HepG2 (cell line): Measurements from ENCODE around the gene IFT80. TPM values are rescaled to one million over a fixed set of nuclear protein-coding genes. Genes with fewer than 3 reads are reported as not detected.

Source experiments
- ATAC-seq: fragments of 200-7000 bp; cut with Tn5 transposase; 3 replicates; pipeline ENCODE4 v1.9.1; 2020; ENCODE audit warnings: mild to moderate bottlenecking, moderate library complexity
- BruUV-seq: library from RNA; stranded (reverse); fragments of 400-500 nt; replicated peaks from 2 replicates; lab custom pipeline; 2021; lab: Mats Ljungman, UMichigan
- CTCF ChIA-PET: fragments of 300-600 bp; formaldehyde crosslinking; extraction: SDS; loops from one replicate; lab custom pipeline; 2021; ENCODE audit warnings: low total read pairs, inconsistent platforms, low intra/inter-chr PET ratio; lab: Yijun Ruan, JAX
- POLR2A ChIA-PET: fragments of 350-600 bp; sonication (Branson Sonifier 250); formaldehyde crosslinking; loops from one replicate; lab custom pipeline; 2020; ENCODE audit warnings: antibody characterized with exemption, inconsistent platforms; lab: Yijun Ruan, JAX
- DNase-seq: peaks from one replicate; pipeline ENCODE4 v3.0.0-alpha.2; 2015; ENCODE audit warnings: low spot score
- FAIRE-seq: peaks from 3 replicates; lab custom pipeline; 2011; peaks lifted over from hg19 to GRCh38; lab: Jason Lieb, UNC
- H2AFZ ChIP-seq: one replicate; pipeline ENCODE4 v1.6.1; 2011; ENCODE audit warnings: low read length, inconsistent platforms
- H3K27ac ChIP-seq: fragments of 300-600 bp; 3 replicates; pipeline ENCODE4 v1.8.0; 2011; ENCODE audit warnings: mixed run types, mild to moderate bottlenecking, mixed read lengths, low read length, inconsistent platforms; ENCODE audit not compliant: insufficient read depth; ENCODE audit errors: extremely low read length
- H3K27me3 ChIP-seq, 2 experiments: fragments of 200-600 bp in 1 of 2; 2 replicates in 1 of 2; 3 replicates in 1 of 2; pipeline versions ENCODE4 v1.6.0 to v1.8.0; 2011; ENCODE audit warnings: low read length in 2 of 2, mild to moderate bottlenecking in 2 of 2, moderate library complexity in 2 of 2, inconsistent platforms in 1 of 2; ENCODE audit not compliant: insufficient read depth in 2 of 2, control insufficient read depth in 1 of 2
- H3K36me3 ChIP-seq, 2 experiments: fragments of 200-600 bp in 1 of 2; replicated peaks in 1 of 2; 2 replicates in 1 of 2; 3 replicates in 1 of 2; pipeline versions ENCODE4 v1.5.1 to v1.8.0; 2011; ENCODE audit warnings: low read length in 2 of 2, inconsistent platforms in 1 of 2; ENCODE audit not compliant: insufficient read depth in 2 of 2, control insufficient read depth in 1 of 2
- H3K4me1 ChIP-seq: 2 replicates; pipeline ENCODE4 v1.5.1; 2012; ENCODE audit warnings: low read length, inconsistent platforms; ENCODE audit not compliant: insufficient read depth
- H3K4me2 ChIP-seq: 2 replicates; pipeline ENCODE4 v1.6.0; 2011; ENCODE audit warnings: low read depth, low read length, inconsistent platforms
- H3K4me3 ChIP-seq, 3 experiments: fragments of 200-600 bp in 1 of 3; sonication (generic), shearing (Covaris generic) in 1 of 3; replicated peaks in 1 of 3; 2 replicates each; pipeline ENCODE4 v1.5.1; 2011 to 2016; ENCODE audit warnings: low read length in 3 of 3, inconsistent platforms in 2 of 3, low read depth in 2 of 3, mild to moderate bottlenecking in 2 of 3, control low read depth in 1 of 3, mixed read lengths in 1 of 3; ENCODE audit not compliant: insufficient read depth in 1 of 3
- H3K79me2 ChIP-seq: one replicate; pipeline ENCODE4 v1.6.1; 2011; ENCODE audit warnings: low read length, inconsistent platforms; ENCODE audit not compliant: insufficient read depth
- H3K9ac ChIP-seq: 2 replicates; pipeline ENCODE4 v1.6.0; 2011; ENCODE audit warnings: mild to moderate bottlenecking, low read depth, low read length, inconsistent platforms; ENCODE audit not compliant: insufficient read depth
- H3K9me3 ChIP-seq: 2 replicates; pipeline ENCODE4 v1.5.1; 2012; ENCODE audit warnings: mild to moderate bottlenecking, low read length
- H4K20me1 ChIP-seq: 2 replicates; pipeline ENCODE4 v1.6.0; 2011; ENCODE audit warnings: inconsistent platforms, mild to moderate bottlenecking, low read length, moderate library complexity; ENCODE audit not compliant: insufficient read depth
- BCLAF1 ChIP-seq: fragments of 450-650 bp; IDR thresholded peaks from 2 replicates; pipeline ENCODE4 v1.6.1; 2017; ENCODE audit warnings: mild to moderate bottlenecking
- CCDC6 ChIP-seq: sonication (generic); formaldehyde crosslinking; IDR thresholded peaks from 2 replicates; pipeline ENCODE4 v1.8.1; 2022; ENCODE audit warnings: mild to moderate bottlenecking, missing genetic modification reagents, moderate library complexity
- EHMT2 ChIP-seq: fragments of 200-600 bp; sonication (generic); IDR thresholded peaks from 2 replicates; pipeline ENCODE4 v1.7.0; 2017; ENCODE audit warnings: antibody characterized with exemption, low read depth, low read length, borderline replicate concordance
- HMG20A ChIP-seq: IDR thresholded peaks from 2 replicates; pipeline ENCODE4 v1.6.1; 2016; ENCODE audit warnings: borderline replicate concordance
- RBM39 ChIP-seq: fragments of 200-400 bp; formaldehyde crosslinking; IDR thresholded peaks from one replicate; pipeline ENCODE4 v1.6.1; 2018; ENCODE audit warnings: antibody characterized with exemption, mild to moderate bottlenecking, low read depth, low read length; ENCODE audit not compliant: poor library complexity, severe bottlenecking
- ZNF431 ChIP-seq: sonication (generic); formaldehyde crosslinking; IDR thresholded peaks from 2 replicates; pipeline ENCODE4 v1.9.0; 2022; ENCODE audit warnings: missing genetic modification reagents, low read depth, mild to moderate bottlenecking, borderline replicate concordance
- ZNF761 ChIP-seq: sonication (generic); formaldehyde crosslinking; conservative IDR thresholded peaks from 2 replicates; pipeline ENCODE4 v1.4.0; 2020; ENCODE audit warnings: mild to moderate bottlenecking, missing genetic modification reagents
- in situ Hi-C: cut with HindIII; loops from 2 replicates; pipeline ENCODE4 v1.10.0; 2017; ENCODE audit warnings: low pct_unique_long_range_greater_than_20kb; ENCODE audit not compliant: extremely low pct_ligation_motif_present
- intact Hi-C: fragments of 100-400 bp; cut with micrococcal nuclease; formaldehyde crosslinking; loops from one replicate; pipeline ENCODE4 v1.10.0; 2022; ENCODE audit not compliant: unreplicated experiment
- polyA plus RNA-seq, 8 experiments: library from polyadenylated mRNA; depleted of rRNA in 3 of 8; stranded (reverse) in 7 of 8; unstranded in 1 of 8; fragments of >200 nt; fragmentation: Illumina TruSeq in 4 of 8; extraction: Trizol in 4 of 8; gene quantifications; 2 replicates each; pipeline versions ENCODE4 v1.2.1 to v1.2.3, GENCODE V29; 2011 to 2016; ENCODE audit warnings: low read depth in 4 of 8, missing spikeins in 1 of 8, mixed read lengths in 1 of 8; ENCODE audit not compliant: insufficient read depth in 1 of 8
- total RNA-seq, 5 experiments: library from RNA; depleted of rRNA; stranded (reverse); fragments of >200 nt; fragmentation: Illumina TruSeq; extraction: Trizol; gene quantifications; 2 replicates each; pipeline ENCODE4 v1.2.3, GENCODE V29; 2016; ENCODE audit warnings: low read depth in 1 of 5
- TF ChIP-seq, protein P1 (sequence below): sonication (generic); formaldehyde crosslinking; IDR thresholded peaks from 2 replicates; pipeline ENCODE4 v1.4.0; 2020; ENCODE audit warnings: low read depth, mild to moderate bottlenecking, missing genetic modification reagents
- TF ChIP-seq, protein P2 (sequence below): fragments of 450-650 bp; IDR thresholded peaks from 2 replicates; pipeline ENCODE4 v1.6.1; 2016
- TF ChIP-seq, protein P3 (sequence below): sonication (generic); formaldehyde crosslinking; IDR thresholded peaks from one replicate; pipeline ENCODE4 v1.5.1; 2020; ENCODE audit warnings: mild to moderate bottlenecking, missing genetic modification reagents; ENCODE audit errors: not compliant biosample characterization

The IFT80 gene
- total and polyA plus RNA-seq, 2 of the 13 experiments (the other 11 are each of a cell fraction or from before 2014, with no cell fraction given), result 11.4 to 15.7 TPM

- FAIRE-seq, result no peak
- no peaks in the 10 kb centered on the region for H3K79me2 ChIP-seq
- no peak overlapping the region for H3K9ac ChIP-seq
- DNase-seq, result no peak
- ChIA-PET POLR2A (no interaction called here), CTCF (no interaction called here)
- no peaks in the 10 kb centered on the region for H3K27me3 ChIP-seq
- H3K27ac ChIP-seq, result no peak overlapping the region
- no peak for ATAC-seq
- H3K4me3 ChIP-seq, result no peak overlapping the region
- in situ Hi-C loops, result no loop called here
- peaks cover 5% of the 10 kb centered on the region for H3K4me1 ChIP-seq
- H2AFZ ChIP-seq, result no peak overlapping the region
- H3K36me3 ChIP-seq, result no peaks in the 10 kb centered on the region
- no peaks in the 10 kb centered on the region for H4K20me1 ChIP-seq
- H3K9me3 ChIP-seq, result no peaks in the 10 kb centered on the region
- H3K4me2 ChIP-seq, result no peak overlapping the region
- intact Hi-C loops, result no loop called here
- no TSS peak for BruUV-seq
- TF ChIP-seq, protein P1, sequence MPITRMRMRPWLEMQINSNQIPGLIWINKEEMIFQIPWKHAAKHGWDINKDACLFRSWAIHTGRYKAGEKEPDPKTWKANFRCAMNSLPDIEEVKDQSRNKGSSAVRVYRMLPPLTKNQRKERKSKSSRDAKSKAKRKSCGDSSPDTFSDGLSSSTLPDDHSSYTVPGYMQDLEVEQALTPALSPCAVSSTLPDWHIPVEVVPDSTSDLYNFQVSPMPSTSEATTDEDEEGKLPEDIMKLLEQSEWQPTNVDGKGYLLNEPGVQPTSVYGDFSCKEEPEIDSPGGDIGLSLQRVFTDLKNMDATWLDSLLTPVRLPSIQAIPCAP (CRISPR knock-in tag), result no peak
- no peak for TF ChIP-seq HMG20A (CRISPR knock-in tag)
- no peak for TF ChIP-seq CCDC6
- no peak for TF ChIP-seq RBM39
- no peak for TF ChIP-seq ZNF761 (CRISPR knock-in tag)
- TF ChIP-seq EHMT2, result no peak
- no peak for TF ChIP-seq BCLAF1
- TF ChIP-seq ZNF431 (CRISPR knock-in tag), result no peak
- TF ChIP-seq, protein P2, sequence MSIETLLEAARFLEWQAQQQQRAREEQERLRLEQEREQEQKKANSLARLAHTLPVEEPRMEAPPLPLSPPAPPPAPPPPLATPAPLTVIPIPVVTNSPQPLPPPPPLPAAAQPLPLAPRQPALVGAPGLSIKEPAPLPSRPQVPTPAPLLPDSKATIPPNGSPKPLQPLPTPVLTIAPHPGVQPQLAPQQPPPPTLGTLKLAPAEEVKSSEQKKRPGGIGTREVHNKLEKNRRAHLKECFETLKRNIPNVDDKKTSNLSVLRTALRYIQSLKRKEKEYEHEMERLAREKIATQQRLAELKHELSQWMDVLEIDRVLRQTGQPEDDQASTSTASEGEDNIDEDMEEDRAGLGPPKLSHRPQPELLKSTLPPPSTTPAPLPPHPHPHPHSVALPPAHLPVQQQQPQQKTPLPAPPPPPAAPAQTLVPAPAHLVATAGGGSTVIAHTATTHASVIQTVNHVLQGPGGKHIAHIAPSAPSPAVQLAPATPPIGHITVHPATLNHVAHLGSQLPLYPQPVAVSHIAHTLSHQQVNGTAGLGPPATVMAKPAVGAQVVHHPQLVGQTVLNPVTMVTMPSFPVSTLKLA, result no peak
- TF ChIP-seq, protein P3, sequence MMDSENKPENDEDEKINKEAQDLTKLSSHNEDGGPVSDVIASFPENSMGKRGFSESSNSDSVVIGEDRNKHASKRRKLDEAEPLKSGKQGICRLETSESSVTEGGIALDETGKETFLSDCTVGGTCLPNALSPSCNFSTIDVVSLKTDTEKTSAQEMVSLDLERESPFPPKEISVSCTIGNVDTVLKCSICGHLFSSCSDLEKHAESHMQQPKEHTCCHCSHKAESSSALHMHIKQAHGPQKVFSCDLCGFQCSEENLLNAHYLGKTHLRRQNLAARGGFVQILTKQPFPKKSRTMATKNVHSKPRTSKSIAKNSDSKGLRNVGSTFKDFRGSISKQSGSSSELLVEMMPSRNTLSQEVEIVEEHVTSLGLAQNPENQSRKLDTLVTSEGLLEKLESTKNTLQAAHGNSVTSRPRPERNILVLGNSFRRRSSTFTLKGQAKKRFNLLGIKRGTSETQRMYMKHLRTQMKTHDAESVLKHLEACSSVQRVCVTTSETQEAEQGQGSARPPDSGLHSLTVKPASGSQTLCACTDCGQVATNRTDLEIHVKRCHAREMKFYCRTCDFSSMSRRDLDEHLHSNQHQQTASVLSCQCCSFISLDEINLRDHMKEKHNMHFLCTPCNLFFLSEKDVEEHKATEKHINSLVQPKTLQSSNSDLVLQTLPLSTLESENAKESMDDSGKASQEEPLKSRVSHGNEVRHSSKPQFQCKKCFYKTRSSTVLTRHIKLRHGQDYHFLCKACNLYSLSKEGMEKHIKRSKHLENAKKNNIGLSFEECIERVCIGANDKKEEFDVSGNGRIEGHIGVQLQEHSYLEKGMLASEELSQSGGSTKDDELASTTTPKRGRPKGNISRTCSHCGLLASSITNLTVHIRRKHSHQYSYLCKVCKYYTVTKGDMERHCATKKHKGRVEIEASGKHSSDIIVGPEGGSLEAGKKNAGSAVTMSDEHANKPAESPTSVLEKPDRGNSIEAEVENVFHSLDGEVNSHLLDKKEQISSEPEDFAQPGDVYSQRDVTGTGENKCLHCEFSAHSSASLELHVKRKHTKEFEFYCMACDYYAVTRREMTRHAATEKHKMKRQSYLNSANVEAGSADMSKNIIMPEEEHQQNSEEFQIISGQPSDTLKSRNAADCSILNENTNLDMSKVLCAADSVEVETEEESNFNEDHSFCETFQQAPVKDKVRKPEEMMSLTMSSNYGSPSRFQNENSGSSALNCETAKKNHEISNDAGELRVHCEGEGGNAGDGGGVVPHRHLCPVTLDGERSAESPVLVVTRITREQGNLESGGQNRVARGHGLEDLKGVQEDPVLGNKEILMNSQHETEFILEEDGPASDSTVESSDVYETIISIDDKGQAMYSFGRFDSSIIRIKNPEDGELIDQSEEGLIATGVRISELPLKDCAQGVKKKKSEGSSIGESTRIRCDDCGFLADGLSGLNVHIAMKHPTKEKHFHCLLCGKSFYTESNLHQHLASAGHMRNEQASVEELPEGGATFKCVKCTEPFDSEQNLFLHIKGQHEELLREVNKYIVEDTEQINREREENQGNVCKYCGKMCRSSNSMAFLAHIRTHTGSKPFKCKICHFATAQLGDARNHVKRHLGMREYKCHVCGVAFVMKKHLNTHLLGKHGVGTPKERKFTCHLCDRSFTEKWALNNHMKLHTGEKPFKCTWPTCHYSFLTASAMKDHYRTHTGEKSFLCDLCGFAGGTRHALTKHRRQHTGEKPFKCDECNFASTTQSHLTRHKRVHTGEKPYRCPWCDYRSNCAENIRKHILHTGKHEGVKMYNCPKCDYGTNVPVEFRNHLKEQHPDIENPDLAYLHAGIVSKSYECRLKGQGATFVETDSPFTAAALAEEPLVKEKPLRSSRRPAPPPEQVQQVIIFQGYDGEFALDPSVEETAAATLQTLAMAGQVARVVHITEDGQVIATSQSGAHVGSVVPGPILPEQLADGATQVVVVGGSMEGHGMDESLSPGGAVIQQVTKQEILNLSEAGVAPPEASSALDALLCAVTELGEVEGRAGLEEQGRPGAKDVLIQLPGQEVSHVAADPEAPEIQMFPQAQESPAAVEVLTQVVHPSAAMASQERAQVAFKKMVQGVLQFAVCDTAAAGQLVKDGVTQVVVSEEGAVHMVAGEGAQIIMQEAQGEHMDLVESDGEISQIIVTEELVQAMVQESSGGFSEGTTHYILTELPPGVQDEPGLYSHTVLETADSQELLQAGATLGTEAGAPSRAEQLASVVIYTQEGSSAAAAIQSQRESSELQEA, result no peak
These were observed 102.4 kb downstream of the IFT80 start for GRCh38 chr3:160296591-160296990.
